Left ventricle myocardium inferior (tissue), 1 donor: ENCODE data around the gene B3GLCT. TPM values are rescaled to one million over a fixed set of nuclear protein-coding genes. Genes with fewer than 3 reads are reported as not detected.
"Not testable (repeated sequence)": the region's sequence is repeated elsewhere in the genome, so short reads cannot be mapped to it uniquely, and the experiment has no call there.

Experiments
- DNase-seq: peaks from one replicate; pipeline ENCODE4 v3.0.0-alpha.2; 2020
- H3K27ac ChIP-seq: fragments of 200-600 bp; replicated peaks from 2 replicates; pipeline ENCODE4 v1.8.0; 2021
- H3K27me3 ChIP-seq: fragments of 200-600 bp; 2 replicates; pipeline ENCODE4 v1.8.0; 2021; ENCODE audit warnings: low read depth
- H3K36me3 ChIP-seq: fragments of 200-600 bp; 2 replicates; pipeline ENCODE4 v1.8.0; 2021
- H3K4me1 ChIP-seq: fragments of 200-600 bp; 2 replicates; pipeline ENCODE4 v1.8.0; 2021
- H3K4me3 ChIP-seq: fragments of 200-600 bp; 2 replicates; pipeline ENCODE4 v1.8.0; 2021; ENCODE audit warnings: mild to moderate bottlenecking, moderate library complexity
- H3K9me3 ChIP-seq: fragments of 200-600 bp; replicated peaks from 2 replicates; pipeline ENCODE4 v1.8.0; 2021
- CTCF ChIP-seq: fragments of 200-600 bp; IDR thresholded peaks from 2 replicates; pipeline ENCODE4 v1.8.0; 2021; ENCODE audit warnings: antibody characterized with exemption, mild to moderate bottlenecking, borderline replicate concordance
- intact Hi-C: fragments of 100-400 bp; cut with micrococcal nuclease; formaldehyde crosslinking; loops from one replicate; pipeline ENCODE4 v1.11.0; 2022
- total RNA-seq: library from RNA; stranded (reverse); fragmentation: NEBNext Ultra II Directional; extraction: Animal tissue kit (Norgen Biotek cat#: 25700); gene quantifications from one replicate; pipeline ENCODE4 v1.2.1, GENCODE V29; 2021
- donor health status: DM: no; HTN: yes; CAD: no; lungs with severe emphysema.

Gene B3GLCT
- total RNA-seq, 1 donor from 2014 or later, result 19.5 TPM

- H3K9me3 ChIP-seq, result no peaks in the 10 kb centered on the region
- no peak for DNase-seq
- no peaks in the 10 kb centered on the region for H3K27me3 ChIP-seq
- no peaks in the 10 kb centered on the region for H3K36me3 ChIP-seq
- no peak for TF ChIP-seq CTCF
- no peak overlapping the region for H3K4me3 ChIP-seq
- H3K4me1 ChIP-seq, result no peaks in the 10 kb centered on the region
- intact Hi-C loops, result no loop called here
- H3K27ac ChIP-seq, result no peak overlapping the region
Measured at GRCh38 chr13:31175847-31176532, 23.8 kb upstream of the B3GLCT start.

- H3K27me3 ChIP-seq, H3K27ac ChIP-seq, DNase-seq, H3K36me3 ChIP-seq, H3K4me1 ChIP-seq, intact Hi-C loops, H3K4me3 ChIP-seq, H3K9me3 ChIP-seq: not testable (repeated sequence)
Measured at GRCh38 chr13:31177813-31178495, 21.8 kb upstream of the B3GLCT start.

- H3K4me3 ChIP-seq, result no peak overlapping the region
- no peaks in the 10 kb centered on the region for H3K36me3 ChIP-seq
- no peak overlapping the region for H3K27ac ChIP-seq
- intact Hi-C loops, result no loop called here
- no peak for TF ChIP-seq CTCF
- H3K27me3 ChIP-seq, result no peaks in the 10 kb centered on the region
- no peaks in the 10 kb centered on the region for H3K4me1 ChIP-seq
- DNase-seq, result no peak
- H3K9me3 ChIP-seq, result no peaks in the 10 kb centered on the region
Measured at GRCh38 chr13:31179241-31179640, 20.5 kb upstream of the B3GLCT start.

GRCh38 chr13:31179754-31180153 lies 20.0 kb upstream of the B3GLCT start:
- intact Hi-C loops, result no loop called here
- DNase-seq, result no peak
- Histone ChIP-seq H3K36me3 (no peaks in the 10 kb centered on the region), H3K4me1 (no peaks in the 10 kb centered on the region), H3K27me3 (no peaks in the 10 kb centered on the region), H3K4me3 (no peak overlapping the region), H3K9me3 (no peaks in the 10 kb centered on the region), H3K27ac (no peak overlapping the region)
- TF ChIP-seq CTCF, result no peak

GRCh38 chr13:31182987-31183386 lies 16.8 kb upstream of the B3GLCT start:
- no peak overlapping the region for H3K27ac ChIP-seq
- intact Hi-C loops, result no loop called here
- H3K9me3 ChIP-seq, result peaks cover 1% of the 10 kb centered on the region
- no peak overlapping the region for H3K4me3 ChIP-seq
- no peak for DNase-seq
- no peaks in the 10 kb centered on the region for H3K27me3 ChIP-seq
- no peaks in the 10 kb centered on the region for H3K36me3 ChIP-seq
- TF ChIP-seq CTCF, result no peak
- no peaks in the 10 kb centered on the region for H3K4me1 ChIP-seq

GRCh38 chr13:31184451-31184850 lies 15.3 kb upstream of the B3GLCT start:
- no peak overlapping the region for H3K4me3 ChIP-seq

More at GRCh38 chr13:31184451-31184850, 15.3 kb upstream of the B3GLCT start:
- H3K27me3 ChIP-seq, result no peaks in the 10 kb centered on the region
- TF ChIP-seq CTCF, result no peak
- H3K36me3 ChIP-seq, result no peaks in the 10 kb centered on the region
- H3K27ac ChIP-seq, result no peak overlapping the region
- intact Hi-C loops, result no loop called here
- H3K9me3 ChIP-seq, result peaks cover 6% of the 10 kb centered on the region
- DNase-seq, result no peak
- H3K4me1 ChIP-seq, result no peaks in the 10 kb centered on the region
